ENCODE data around the gene KCNIP1.

KCNIP1 gene

DNA sequence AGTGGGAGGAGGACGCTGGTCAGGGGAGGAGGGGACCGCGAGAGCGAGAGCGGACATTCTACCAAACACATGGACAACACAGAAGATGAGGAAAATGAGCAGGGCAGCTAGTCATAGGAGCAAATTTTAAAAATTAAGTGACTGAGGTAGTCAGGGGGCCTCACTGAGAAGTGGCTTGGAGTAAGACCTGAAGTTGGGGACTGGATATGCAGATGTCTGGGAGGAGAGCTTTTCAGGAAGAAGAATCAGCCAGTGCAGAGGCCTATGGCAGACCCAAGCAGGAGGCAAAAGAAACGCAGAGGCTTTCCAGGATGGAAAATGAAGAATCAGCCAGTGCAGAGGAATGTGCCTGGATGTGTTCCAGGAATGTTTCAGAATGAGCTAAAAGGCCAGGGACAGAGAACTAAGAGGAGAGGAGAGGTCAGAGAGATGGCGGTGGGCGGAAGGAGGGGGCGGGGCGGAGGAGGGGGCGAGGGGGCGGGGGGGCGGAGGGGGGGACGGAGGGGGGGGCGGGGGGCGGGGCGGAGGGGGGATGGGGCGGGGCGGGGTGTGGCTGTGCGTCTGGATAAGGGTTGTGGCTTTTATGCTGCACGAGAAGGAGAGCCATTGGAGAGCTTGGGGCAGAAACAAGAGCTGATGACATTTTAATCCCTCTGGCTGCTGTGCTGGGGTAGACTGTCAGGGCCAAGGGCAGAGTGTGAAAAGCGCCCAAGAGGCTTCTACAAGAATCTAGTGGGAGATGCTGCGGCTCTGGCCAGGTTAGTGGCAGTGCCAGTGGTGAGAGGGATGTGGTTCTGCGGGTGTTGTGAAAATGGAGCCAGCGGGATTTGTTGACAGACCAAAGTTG lies 129.6 kb downstream of the KCNIP1 start:
- peak; percentile 44 for DNase-seq (ENCODE audit: extremely low read depth, low read depth)
- TF ChIP-seq, protein P1, sequence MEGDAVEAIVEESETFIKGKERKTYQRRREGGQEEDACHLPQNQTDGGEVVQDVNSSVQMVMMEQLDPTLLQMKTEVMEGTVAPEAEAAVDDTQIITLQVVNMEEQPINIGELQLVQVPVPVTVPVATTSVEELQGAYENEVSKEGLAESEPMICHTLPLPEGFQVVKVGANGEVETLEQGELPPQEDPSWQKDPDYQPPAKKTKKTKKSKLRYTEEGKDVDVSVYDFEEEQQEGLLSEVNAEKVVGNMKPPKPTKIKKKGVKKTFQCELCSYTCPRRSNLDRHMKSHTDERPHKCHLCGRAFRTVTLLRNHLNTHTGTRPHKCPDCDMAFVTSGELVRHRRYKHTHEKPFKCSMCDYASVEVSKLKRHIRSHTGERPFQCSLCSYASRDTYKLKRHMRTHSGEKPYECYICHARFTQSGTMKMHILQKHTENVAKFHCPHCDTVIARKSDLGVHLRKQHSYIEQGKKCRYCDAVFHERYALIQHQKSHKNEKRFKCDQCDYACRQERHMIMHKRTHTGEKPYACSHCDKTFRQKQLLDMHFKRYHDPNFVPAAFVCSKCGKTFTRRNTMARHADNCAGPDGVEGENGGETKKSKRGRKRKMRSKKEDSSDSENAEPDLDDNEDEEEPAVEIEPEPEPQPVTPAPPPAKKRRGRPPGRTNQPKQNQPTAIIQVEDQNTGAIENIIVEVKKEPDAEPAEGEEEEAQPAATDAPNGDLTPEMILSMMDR (IDR thresholded peaks at IDR 0.05; ENCODE audit: low read depth, low read length), result no peak

DNA sequence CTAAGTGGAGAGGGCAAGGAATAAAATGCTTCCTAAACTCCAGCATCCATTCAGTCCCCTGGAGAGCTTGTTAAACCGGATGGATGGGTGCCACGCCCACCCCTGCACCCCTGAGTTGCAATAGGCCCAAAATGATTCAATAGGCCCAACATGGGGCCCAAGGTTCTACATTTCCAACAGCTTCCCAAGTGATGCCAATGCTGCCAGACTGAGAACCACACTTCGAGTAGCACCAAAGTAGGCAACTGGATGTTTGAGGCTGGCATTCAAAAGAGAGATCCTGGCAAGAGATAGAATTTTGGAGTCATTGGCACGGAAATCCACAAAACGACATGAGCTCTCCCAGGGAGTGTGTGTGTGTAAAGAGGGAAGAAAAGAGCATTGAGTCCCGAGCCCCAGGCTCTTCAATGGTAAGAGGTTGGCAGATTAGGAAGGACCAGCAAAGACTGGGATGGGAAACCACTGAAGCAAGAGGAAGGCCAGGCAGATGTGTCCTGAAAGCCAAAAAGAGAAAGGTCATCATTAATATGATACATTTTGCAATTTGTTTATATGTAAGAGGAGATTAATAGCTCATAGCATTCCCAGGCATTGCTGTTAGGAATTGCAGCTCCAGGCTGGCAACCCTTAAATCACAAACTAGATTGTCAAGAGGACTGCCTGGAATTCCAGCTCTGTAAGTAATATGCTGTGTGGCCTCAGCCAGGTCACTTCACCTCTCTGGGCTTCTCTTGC lies 130.6 kb downstream of the KCNIP1 start:
- TF ChIP-seq, protein P1 (IDR thresholded peaks at IDR 0.05; ENCODE audit: low read depth, low read length), result no peak

DNA sequence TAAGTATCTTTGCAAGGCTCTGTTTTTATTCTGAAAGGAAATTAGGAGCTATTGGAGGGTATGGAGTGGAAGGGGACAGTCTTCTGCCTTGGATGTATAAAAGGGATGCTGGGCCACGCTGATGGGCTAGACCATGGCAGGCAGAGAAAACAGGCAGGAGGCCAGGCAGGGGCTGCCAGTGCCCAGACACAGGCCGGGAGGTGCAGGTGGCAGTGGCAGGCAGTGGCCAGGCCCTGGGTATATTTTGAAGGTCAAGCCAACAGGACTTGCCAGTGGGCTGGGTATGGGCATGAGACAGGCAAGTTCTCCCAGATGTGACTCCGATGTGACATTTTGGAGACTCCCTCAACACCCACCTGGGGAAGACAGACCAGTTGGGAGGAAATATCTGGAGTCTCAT lies 131.9 kb downstream of the KCNIP1 start:
- no peak for DNase-seq (ENCODE audit: extremely low read depth, low read depth)
- TF ChIP-seq, protein P1 (IDR thresholded peaks at IDR 0.05; ENCODE audit: low read depth, low read length), result no peak

More for the DNA sequence above, 130.6 kb downstream of the KCNIP1 start:
- DNase-seq (ENCODE audit: extremely low read depth, low read depth), result no peak

DNA sequence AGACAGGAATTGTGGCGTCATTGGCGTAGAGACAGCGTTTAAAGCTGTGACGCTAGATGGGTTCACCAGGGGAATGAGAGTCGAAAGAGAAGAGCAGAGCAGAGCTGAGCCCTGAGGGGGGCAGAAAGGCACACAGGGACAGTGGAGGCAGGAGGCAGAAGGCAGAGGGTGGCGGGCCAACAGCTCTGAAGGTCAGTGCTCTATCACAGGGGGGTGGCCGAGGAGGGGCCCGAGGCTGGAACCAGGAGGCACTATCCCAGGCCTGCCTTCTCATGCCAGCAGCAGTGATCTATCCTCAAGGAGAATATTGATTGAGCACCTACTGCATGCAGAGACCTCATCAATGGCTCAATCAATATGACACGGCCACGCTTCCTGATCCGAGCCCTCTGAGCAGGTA lies 132.4 kb downstream of the KCNIP1 start:
- no peak for DNase-seq (ENCODE audit: extremely low read depth, low read depth)
- TF ChIP-seq, protein P1 (IDR thresholded peaks at IDR 0.05; ENCODE audit: low read depth, low read length), result no peak

DNA sequence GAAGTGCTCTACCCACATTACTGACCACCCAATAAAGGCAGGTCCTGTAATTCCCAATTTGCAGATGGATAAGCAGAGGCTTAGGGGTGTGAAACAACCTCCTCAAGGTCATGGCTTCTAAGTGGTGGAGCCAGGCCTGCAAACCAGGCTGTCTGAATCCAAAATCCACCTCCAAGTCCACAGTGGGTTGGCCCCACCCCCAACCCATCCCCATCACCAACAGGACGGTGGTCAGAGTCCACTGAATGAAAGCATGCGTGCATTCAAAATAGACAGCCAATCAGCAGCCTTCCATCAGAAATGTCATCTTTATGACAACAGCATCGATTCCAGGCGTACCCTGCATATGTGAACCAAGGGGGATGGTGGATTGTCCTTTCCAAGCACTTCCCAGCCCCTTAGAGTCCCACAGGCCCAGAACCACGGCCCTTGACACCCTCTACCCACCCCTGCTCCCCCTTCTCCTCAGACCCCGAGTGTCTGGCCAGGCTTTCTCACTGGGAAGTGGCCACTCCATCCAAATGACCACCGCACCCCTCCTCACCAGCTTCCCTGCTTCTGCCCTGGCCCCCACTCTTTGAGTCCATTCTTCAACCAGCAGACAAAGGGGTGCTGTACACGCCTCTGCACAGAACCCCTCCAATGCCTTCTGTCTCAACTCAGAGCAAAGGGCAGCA lies 133.1 kb downstream of the KCNIP1 start:
- TF ChIP-seq, protein P1 (IDR thresholded peaks at IDR 0.05; ENCODE audit: low read depth, low read length), result no peak
- DNase-seq (ENCODE audit: extremely low read depth, low read depth), result no peak

DNA sequence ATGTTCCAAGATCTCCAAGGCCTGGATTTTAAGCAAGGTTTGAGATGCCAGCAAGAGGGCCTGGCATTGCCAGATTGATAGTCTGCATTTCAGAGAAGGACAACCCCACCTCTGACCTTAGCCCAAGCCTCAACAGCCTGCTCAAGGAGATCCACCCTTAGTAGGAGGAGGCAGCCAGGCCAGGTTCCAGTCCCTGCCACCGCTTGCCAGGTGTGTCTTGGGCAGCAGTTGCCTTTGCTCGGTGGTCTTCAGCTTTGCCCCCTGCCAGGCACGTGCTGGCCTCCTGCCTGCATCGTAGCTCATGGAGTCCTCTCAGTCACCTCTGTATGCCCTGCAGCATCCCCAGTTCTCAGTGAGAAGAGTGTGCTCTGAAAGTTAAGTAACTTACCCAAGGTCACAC lies 134.2 kb downstream of the KCNIP1 start:
- DNase-seq (ENCODE audit: extremely low read depth, low read depth), result no peak
- TF ChIP-seq, protein P1 (IDR thresholded peaks at IDR 0.05; ENCODE audit: low read depth, low read length), result no peak

Measured in AG09319 (cell line).